Peyer's patch (tissue), 4 donors: Measurements from ENCODE around the gene C1QL2. TPM values are rescaled to one million over a fixed set of nuclear protein-coding genes. Genes with fewer than 3 reads are reported as not detected.

ENCODE experiments used
- DNase-seq, 3 donors: peaks; one replicate each; pipeline ENCODE4 v3.0.0-alpha.2; 2017 to 2019
- H3K27ac ChIP-seq, 4 donors: fragments of 200-600 bp; sonication (generic); one replicate each; pipeline ENCODE4 v1.5.1; 2016 to 2019
- H3K27me3 ChIP-seq, 2 donors: fragments of 200-600 bp; sonication (generic); one replicate each; pipeline ENCODE4 v1.5.1; 2019
- H3K36me3 ChIP-seq, 3 donors: fragments of 200-600 bp; sonication (generic); one replicate each; pipeline ENCODE4 v1.5.1; 2016 to 2019
- H3K4me1 ChIP-seq, 4 donors: fragments of 200-600 bp; sonication (generic); one replicate each; pipeline ENCODE4 v1.5.1; 2016 to 2019
- H3K4me3 ChIP-seq, 4 donors: fragments of 200-600 bp; sonication (generic); 1 replicate in 3 of 4; 2 replicates in 1 of 4; pipeline ENCODE4 v1.5.1; 2016 to 2019; ENCODE audit warnings: mild to moderate bottlenecking in 1 of 4
- H3K9me3 ChIP-seq, 4 donors: fragments of 200-600 bp; sonication (generic); one replicate each; pipeline ENCODE4 v1.5.1; 2016 to 2019; ENCODE audit warnings: mild to moderate bottlenecking in 1 of 4
- CTCF ChIP-seq, 6 experiments: fragments of 450-650 bp in 4 of 6; fragments of 200-600 bp in 2 of 6; sonication (generic) in 1 of 6; IDR thresholded peaks; one replicate each; pipeline ENCODE4 v1.5.1; 2017 to 2019; ENCODE audit warnings: antibody characterized with exemption in 6 of 6, mild to moderate bottlenecking in 3 of 6, moderate library complexity in 1 of 6
- POLR2A ChIP-seq, 2 donors: fragments of 450-650 bp; IDR thresholded peaks; one replicate each; pipeline ENCODE4 v1.5.1; 2017; ENCODE audit warnings: antibody characterized with exemption in 2 of 2, mild to moderate bottlenecking in 2 of 2, moderate library complexity in 2 of 2
- total RNA-seq, 4 donors: library from RNA; depleted of rRNA; stranded (reverse); fragments of >200 nt; gene quantifications; one replicate each; pipeline ENCODE4 v1.1.0, GENCODE V29; 2016

C1QL2 gene
- total RNA-seq, 4 donors from 2014 or later = not detected

GRCh38 chr2:119136872-119137271 is 21.7 kb downstream of the C1QL2 start:
- no peaks in the 10 kb centered on the region for H3K9me3 ChIP-seq
- H3K4me3 ChIP-seq = no peak overlapping the region
- H3K36me3 ChIP-seq = no peaks in the 10 kb centered on the region
- no peak overlapping the region for H3K27ac ChIP-seq
- H3K4me1 ChIP-seq = no peaks in the 10 kb centered on the region
- TF ChIP-seq POLR2A (IDR thresholded peaks at IDR 0.05) (no peak), CTCF (IDR thresholded peaks at IDR 0.05) (no peak)
- no peak for DNase-seq
- no peaks in the 10 kb centered on the region for H3K27me3 ChIP-seq

- TF ChIP-seq POLR2A (IDR thresholded peaks at IDR 0.05) (no peak), CTCF (IDR thresholded peaks at IDR 0.05) (no peak)
- Histone ChIP-seq H3K27me3 (no peaks in the 10 kb centered on the region), H3K36me3 (no peaks in the 10 kb centered on the region)
Observed at GRCh38 chr2:119136093-119136492, 22.5 kb downstream of the C1QL2 start.

GRCh38 chr2:119134775-119135174 is 23.8 kb downstream of the C1QL2 start:
- Histone ChIP-seq H3K36me3 (no peaks in the 10 kb centered on the region), H3K4me1 (no peaks in the 10 kb centered on the region), H3K4me3 (no peak overlapping the region), H3K9me3 (no peaks in the 10 kb centered on the region), H3K27me3 (no peaks in the 10 kb centered on the region), H3K27ac (no peak overlapping the region)
- DNase-seq = peak in 1 of 3 donors; percentile 29
- no peak for TF ChIP-seq CTCF (IDR thresholded peaks at IDR 0.05)
- TF ChIP-seq POLR2A (IDR thresholded peaks at IDR 0.05) = no peak

More at GRCh38 chr2:119136093-119136492, 22.5 kb downstream of the C1QL2 start:
- no peaks in the 10 kb centered on the region for H3K9me3 ChIP-seq
- H3K4me1 ChIP-seq = no peaks in the 10 kb centered on the region
- H3K27ac ChIP-seq = no peak overlapping the region
- no peak overlapping the region for H3K4me3 ChIP-seq
- no peak for DNase-seq

- no peak for TF ChIP-seq POLR2A (IDR thresholded peaks at IDR 0.05)
- peak in 4 of 6 experiments; percentile 14 to 38 (median 32) for TF ChIP-seq CTCF (IDR thresholded peaks at IDR 0.05)
- no peak overlapping the region for H3K4me3 ChIP-seq
- peak in 2 of 3 donors; percentile 18 to 56 for DNase-seq
- H3K9me3 ChIP-seq = no peaks in the 10 kb centered on the region
- H3K27ac ChIP-seq = no peak overlapping the region
- H3K4me1 ChIP-seq = no peaks in the 10 kb centered on the region
- H3K36me3 ChIP-seq = no peaks in the 10 kb centered on the region
- H3K27me3 ChIP-seq = no peaks in the 10 kb centered on the region
Observed at GRCh38 chr2:119126650-119127049, 31.9 kb downstream of the C1QL2 start.

- Histone ChIP-seq H3K36me3 (no peaks in the 10 kb centered on the region), H3K27me3 (no peaks in the 10 kb centered on the region), H3K4me1 (no peaks in the 10 kb centered on the region), H3K4me3 (no peak overlapping the region), H3K9me3 (no peaks in the 10 kb centered on the region), H3K27ac (no peak overlapping the region)
- TF ChIP-seq CTCF (IDR thresholded peaks at IDR 0.05) = no peak
- no peak for TF ChIP-seq POLR2A (IDR thresholded peaks at IDR 0.05)
- no peak for DNase-seq
Observed at GRCh38 chr2:119123389-119123788, 35.2 kb downstream of the C1QL2 start.

- H3K27me3 ChIP-seq = no peaks in the 10 kb centered on the region
Observed at GRCh38 chr2:119122663-119123062, 35.9 kb downstream of the C1QL2 start.

More at GRCh38 chr2:119122663-119123062, 35.9 kb downstream of the C1QL2 start:
- H3K36me3 ChIP-seq = no peaks in the 10 kb centered on the region
- H3K4me3 ChIP-seq = no peak overlapping the region
- TF ChIP-seq POLR2A (IDR thresholded peaks at IDR 0.05) (no peak), CTCF (IDR thresholded peaks at IDR 0.05) (no peak)
- H3K9me3 ChIP-seq = no peaks in the 10 kb centered on the region
- no peaks in the 10 kb centered on the region for H3K4me1 ChIP-seq
- DNase-seq = no peak
- H3K27ac ChIP-seq = no peak overlapping the region
